DOHH2 (cell line): ENCODE measurements around the gene CAPZA1.

Source experiments
- H3F3A ChIP-seq: fragments of 200-600 bp; sonication (generic), shearing (Covaris generic); 2 replicates; pipeline ENCODE4 v1.6.0; 2016; ENCODE audit warnings: antibody characterized with exemption, mild to moderate bottlenecking; ENCODE audit not compliant: control insufficient read depth, insufficient read depth
- H3K27ac ChIP-seq: fragments of 200-600 bp; sonication (generic); 2 replicates; pipeline ENCODE4 v1.5.1; 2014; ENCODE audit warnings: low read depth, mild to moderate bottlenecking, low read length, moderate library complexity
- H3K27me3 ChIP-seq: fragments of 200-600 bp; sonication (generic); 2 replicates; pipeline ENCODE4 v1.6.1; 2014; ENCODE audit warnings: mild to moderate bottlenecking, low read length, mixed read lengths; ENCODE audit not compliant: control insufficient read depth
- H3K36me3 ChIP-seq: fragments of 200-600 bp; sonication (generic); 2 replicates; pipeline ENCODE4 v1.6.1; 2014; ENCODE audit warnings: mild to moderate bottlenecking, low read length, moderate library complexity, mixed read lengths; ENCODE audit not compliant: control insufficient read depth
- H3K4me1 ChIP-seq: fragments of 200-600 bp; sonication (generic); 2 replicates; pipeline ENCODE4 v1.6.1; 2014; ENCODE audit warnings: mild to moderate bottlenecking, low read length, mixed read lengths; ENCODE audit not compliant: control insufficient read depth
- H3K4me2 ChIP-seq: fragments of 200-600 bp; sonication (generic); 2 replicates; pipeline ENCODE4 v1.6.0; 2014; ENCODE audit warnings: mild to moderate bottlenecking, low read length, moderate library complexity
- H3K4me3 ChIP-seq: fragments of 200-600 bp; sonication (generic); 2 replicates; pipeline ENCODE4 v1.5.1; 2014; ENCODE audit warnings: mild to moderate bottlenecking, low read length, mixed read lengths
- H3K79me2 ChIP-seq: fragments of 200-600 bp; sonication (generic); 2 replicates; pipeline ENCODE4 v1.6.1; 2014; ENCODE audit warnings: mild to moderate bottlenecking, low read length, mixed read lengths; ENCODE audit not compliant: control insufficient read depth
- H3K9me2 ChIP-seq: fragments of 200-600 bp; sonication (generic); replicated peaks from 2 replicates; pipeline ENCODE4 v1.6.1; 2014; ENCODE audit warnings: mild to moderate bottlenecking, low read length, mixed read lengths; ENCODE audit not compliant: control insufficient read depth
- H3K9me3 ChIP-seq: fragments of 200-600 bp; sonication (generic); 2 replicates; pipeline ENCODE4 v1.6.1; 2014; ENCODE audit warnings: antibody characterized with exemption, low read length, mixed read lengths; ENCODE audit not compliant: control insufficient read depth, insufficient read depth
- H4K20me1 ChIP-seq: fragments of 200-600 bp; sonication (generic); 2 replicates; pipeline ENCODE4 v1.6.0; 2014; ENCODE audit warnings: low read depth, mild to moderate bottlenecking, antibody characterized with exemption, low read length, moderate library complexity; ENCODE audit not compliant: control insufficient read depth, insufficient read depth
- CTCF ChIP-seq: fragments of 200-600 bp; sonication (generic); IDR thresholded peaks from one replicate; pipeline ENCODE4 v1.5.1; 2014; ENCODE audit warnings: antibody characterized with exemption, mild to moderate bottlenecking, low read depth, low read length; ENCODE audit not compliant: poor library complexity, severe bottlenecking
- EZH2phosphoT487 ChIP-seq: fragments of 200-600 bp; sonication (generic); IDR thresholded peaks from 2 replicates; pipeline ENCODE4 v1.6.1; 2017; ENCODE audit warnings: borderline replicate concordance, mild to moderate bottlenecking, antibody characterized with exemption, low read length, moderate library complexity, mixed read lengths

The CAPZA1 gene

GRCh38 chr1:112698366-112699310 is 79.0 kb downstream of the CAPZA1 start:
- H3K36me3 ChIP-seq: no peaks in the 10 kb centered on the region
- H4K20me1 ChIP-seq: no peaks in the 10 kb centered on the region
- no peak for TF ChIP-seq CTCF
- TF ChIP-seq EZH2phosphoT487: no peak
- no peaks in the 10 kb centered on the region for H3K9me3 ChIP-seq
- no peaks in the 10 kb centered on the region for H3K27me3 ChIP-seq
- peaks cover 27% of the 10 kb centered on the region for H3K4me1 ChIP-seq
- no peak overlapping the region for H3K4me2 ChIP-seq
- H3K79me2 ChIP-seq: no peaks in the 10 kb centered on the region
- no peak overlapping the region for H3K27ac ChIP-seq
- no peaks in the 10 kb centered on the region for H3K9me2 ChIP-seq
- H3F3A ChIP-seq: no peaks in the 10 kb centered on the region
- H3K4me3 ChIP-seq: no peak overlapping the region

- no peaks in the 10 kb centered on the region for H3K36me3 ChIP-seq
Measured at GRCh38 chr1:112699425-112700144, 80.0 kb downstream of the CAPZA1 start.

More at GRCh38 chr1:112699425-112700144, 80.0 kb downstream of the CAPZA1 start:
- H3K9me3 ChIP-seq: no peaks in the 10 kb centered on the region
- H3F3A ChIP-seq: no peaks in the 10 kb centered on the region
- H3K79me2 ChIP-seq: no peaks in the 10 kb centered on the region
- H3K9me2 ChIP-seq: no peaks in the 10 kb centered on the region
- no peaks in the 10 kb centered on the region for H4K20me1 ChIP-seq
- H3K4me2 ChIP-seq: peak overlapping the region; percentile 59
- no peak overlapping the region for H3K4me3 ChIP-seq
- H3K4me1 ChIP-seq: peaks cover 34% of the 10 kb centered on the region
- no peaks in the 10 kb centered on the region for H3K27me3 ChIP-seq
- peak overlapping the region; percentile 31; the same call in 1 of the 2 replicates for H3K27ac ChIP-seq
- TF ChIP-seq CTCF (no peak), EZH2phosphoT487 (no peak)
